ENCODE results near the gene MACROD2.

DNA sequence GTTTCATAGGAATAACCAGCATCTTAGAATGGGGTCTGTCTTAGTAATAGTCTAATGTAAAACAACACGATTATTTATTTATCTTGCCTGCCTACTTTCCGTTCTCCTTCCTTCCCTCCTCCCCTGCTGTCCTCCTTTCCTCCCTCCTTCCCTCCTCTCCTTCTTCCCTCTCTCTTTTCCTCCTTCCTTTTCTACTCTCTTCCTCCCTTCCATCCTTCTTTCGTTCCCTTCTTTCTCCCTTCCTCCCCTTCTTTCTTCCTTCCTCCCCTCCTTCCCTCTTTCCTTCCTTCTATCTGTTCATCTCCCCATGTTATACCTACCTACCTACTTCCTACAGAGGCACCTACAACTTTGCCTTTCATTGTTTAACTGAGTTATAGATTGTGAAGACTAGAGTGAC lies 1637.4 kb downstream of the MACROD2 start:
- TF ChIP-seq TAF1 (IDR thresholded peaks at IDR 0.05; ENCODE audit: low read depth, low read length) (no peak), POLR2AphosphoS5 (IDR thresholded peaks at IDR 0.05; ENCODE audit: low read depth, low read length) (no peak), POLR2A (IDR thresholded peaks at IDR 0.05; ENCODE audit: low read depth, low read length) (no peak), SPI1 (IDR thresholded peaks at IDR 0.05; ENCODE audit: low read depth, low read length) (no peak), PAX5 (IDR thresholded peaks at IDR 0.05; ENCODE audit: insufficient read depth, low read length, severe bottlenecking) (no peak), POU2F2 (IDR thresholded peaks at IDR 0.05; ENCODE audit: low read depth, low read length) (no peak)
